Stimulated activated memory B cell treated with anti-CD40 and anti-IgM and Interleukin-4, amounts not matched to agents 10 μg/mL and 1 μg/mL and 100 μg/mL, for 72 hours (primary cell): ENCODE data around the gene ADGRL1.
A peak's percentile ranks its signal among the peaks of the same experiment; 100 is the strongest.

Experiments
- ATAC-seq: fragments of 150-1000 bp; cut with Tn5 transposase; 2 replicates; pipeline ENCODE4 v1.10.0; 2021
- H3K27ac Mint-ChIP-seq: one replicate; pipeline ENCODE4 v1.8.0; 2022; ENCODE audit warnings: mild to moderate bottlenecking, mixed read lengths
- H3K27me3 Mint-ChIP-seq: one replicate; pipeline ENCODE4 v1.8.0; 2022; ENCODE audit warnings: mixed read lengths
- H3K36me3 Mint-ChIP-seq: one replicate; pipeline ENCODE4 v1.8.0; 2022; ENCODE audit warnings: mixed read lengths
- H3K4me1 Mint-ChIP-seq: one replicate; pipeline ENCODE4 v1.8.0; 2022; ENCODE audit warnings: mixed read lengths
- H3K4me3 Mint-ChIP-seq: one replicate; pipeline ENCODE4 v1.8.0; 2022; ENCODE audit warnings: mild to moderate bottlenecking, moderate library complexity, mixed read lengths
- H3K9me3 Mint-ChIP-seq: one replicate; pipeline ENCODE4 v1.8.0; 2022; ENCODE audit warnings: mixed read lengths

The ADGRL1 gene

DNA sequence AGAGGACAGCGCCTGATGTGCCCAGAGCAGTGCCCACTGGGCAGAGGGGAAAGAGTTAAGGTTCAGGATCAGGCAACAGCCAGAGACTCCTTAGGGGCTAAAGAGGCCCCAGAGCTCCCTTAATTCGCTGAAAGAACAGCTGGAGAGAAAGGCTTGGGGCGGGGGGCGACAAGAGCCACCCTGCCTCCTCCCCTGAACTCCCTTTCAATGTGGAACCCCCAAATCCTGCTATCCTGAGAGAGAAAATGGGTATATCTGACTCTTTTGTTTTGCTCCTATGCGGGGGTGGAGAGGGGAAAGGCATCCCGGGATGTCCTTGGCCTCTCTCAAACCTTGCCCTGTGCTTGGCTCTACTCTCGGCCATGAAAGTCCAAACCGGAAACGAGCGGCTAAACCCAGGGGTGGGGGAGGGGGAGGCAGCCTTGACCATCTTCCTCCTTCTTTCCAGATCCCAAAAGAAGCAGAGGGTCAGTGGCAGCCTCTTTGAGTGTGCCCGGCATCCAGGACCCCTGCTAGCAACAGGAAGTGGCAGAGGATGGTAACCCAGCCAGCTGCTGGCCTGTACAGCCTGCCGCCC, 93.1 kb downstream of the ADGRL1 start:
- ATAC-seq = no peak
- peaks cover 36% of the 10 kb centered on the region for H3K4me1 Mint-ChIP-seq
- no peaks in the 10 kb centered on the region for H3K36me3 Mint-ChIP-seq
- no peaks in the 10 kb centered on the region for H3K9me3 Mint-ChIP-seq
- no peaks in the 10 kb centered on the region for H3K27me3 Mint-ChIP-seq
- no peak overlapping the region for H3K4me3 Mint-ChIP-seq
- H3K27ac Mint-ChIP-seq = no peak overlapping the region

DNA sequence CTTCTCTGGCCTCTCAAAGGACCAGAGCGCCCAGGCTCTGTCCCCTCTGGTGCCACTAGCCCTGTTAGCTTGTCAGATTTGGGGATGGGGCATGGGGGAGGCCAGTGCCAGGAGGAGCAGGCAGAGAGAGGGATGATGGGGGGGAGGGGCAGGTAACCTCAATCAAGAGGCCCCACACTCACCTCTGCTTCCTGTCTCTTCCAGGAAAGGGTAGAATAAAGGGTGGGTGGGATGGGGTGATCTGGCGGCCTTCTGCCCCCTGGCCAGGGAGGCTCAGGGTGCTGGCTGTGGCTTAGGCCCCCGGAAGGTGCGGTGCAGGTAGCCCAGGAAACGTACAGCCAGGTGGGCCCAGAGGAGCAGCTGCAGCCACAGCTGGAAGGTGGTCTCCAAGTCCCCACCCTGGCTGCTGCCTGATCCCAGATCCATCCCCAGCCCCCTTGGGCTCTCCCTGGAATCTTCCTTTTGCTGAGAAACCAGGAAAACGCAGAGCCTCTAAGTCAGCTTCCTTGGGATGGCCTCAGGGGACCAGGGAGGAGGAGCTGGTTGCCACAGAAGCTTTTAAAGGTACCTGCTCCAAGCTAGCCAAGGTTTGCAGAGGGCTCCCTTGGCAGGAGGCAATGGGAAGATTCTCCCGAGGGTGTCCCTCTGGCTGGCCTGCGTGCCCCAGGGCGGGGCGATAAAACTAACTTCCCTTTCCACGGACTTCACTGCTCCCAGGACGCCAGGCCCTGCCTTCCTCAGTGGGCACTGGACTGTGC, 93.7 kb downstream of the ADGRL1 start:
- Mint-ChIP-seq H3K27me3 (no peaks in the 10 kb centered on the region), H3K4me3 (no peak overlapping the region), H3K9me3 (no peaks in the 10 kb centered on the region), H3K27ac (no peak overlapping the region), H3K36me3 (peaks cover 1% of the 10 kb centered on the region), H3K4me1 (peaks cover 36% of the 10 kb centered on the region)
- ATAC-seq = no peak

DNA sequence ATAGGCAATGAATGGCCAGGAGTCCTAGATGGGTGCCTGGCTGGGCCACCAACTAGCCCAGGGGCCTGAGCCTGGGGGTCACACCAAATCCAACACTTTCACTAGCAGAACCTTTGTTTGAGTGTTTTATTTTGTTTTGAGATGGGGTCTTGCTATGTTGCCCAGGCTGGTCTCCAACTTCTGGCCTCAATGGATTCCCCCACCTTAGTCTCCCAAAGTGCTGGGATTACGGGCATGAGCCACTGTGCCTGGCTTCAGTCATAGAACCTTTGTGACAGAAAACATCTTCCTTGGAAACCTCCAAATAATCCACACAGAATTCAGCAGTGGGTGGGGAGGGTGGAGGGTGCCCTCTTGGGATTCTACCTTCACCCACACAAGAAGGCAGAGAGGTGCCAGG, 94.5 kb downstream of the ADGRL1 start:
- no peaks in the 10 kb centered on the region for H3K9me3 Mint-ChIP-seq

DNA sequence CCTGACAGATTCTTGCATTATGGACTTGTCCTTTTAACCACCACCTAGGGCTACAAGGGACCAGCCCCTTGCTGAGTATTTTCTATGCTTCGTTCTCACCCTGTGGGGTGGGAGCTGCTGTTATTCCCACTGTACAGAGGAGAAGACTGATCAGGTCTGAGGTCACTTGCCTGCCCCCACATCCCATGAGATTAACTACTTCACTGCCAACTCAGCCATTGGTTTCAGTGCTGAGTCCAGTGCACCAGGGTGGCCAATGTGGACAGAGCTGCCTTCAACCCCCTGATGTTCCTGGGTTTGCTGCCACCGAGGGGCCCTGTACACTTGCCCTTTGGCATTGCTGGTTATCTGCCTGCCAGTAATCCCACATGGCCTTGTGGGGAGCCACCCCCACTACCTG, 95.3 kb downstream of the ADGRL1 start:
- peak overlapping the region; percentile 27 for H3K27ac Mint-ChIP-seq
- peaks cover 21% of the 10 kb centered on the region for H3K4me1 Mint-ChIP-seq
- ATAC-seq = no peak
- no peak overlapping the region for H3K4me3 Mint-ChIP-seq
- H3K9me3 Mint-ChIP-seq = no peaks in the 10 kb centered on the region
- H3K36me3 Mint-ChIP-seq = peaks cover 10% of the 10 kb centered on the region
- H3K27me3 Mint-ChIP-seq = no peaks in the 10 kb centered on the region

More for the DNA sequence above, 94.5 kb downstream of the ADGRL1 start:
- Mint-ChIP-seq H3K27me3 (no peaks in the 10 kb centered on the region), H3K4me1 (peaks cover 29% of the 10 kb centered on the region), H3K4me3 (no peak overlapping the region), H3K27ac (peak overlapping the region; percentile 27), H3K36me3 (peaks cover 9% of the 10 kb centered on the region)
- ATAC-seq = no peak

DNA sequence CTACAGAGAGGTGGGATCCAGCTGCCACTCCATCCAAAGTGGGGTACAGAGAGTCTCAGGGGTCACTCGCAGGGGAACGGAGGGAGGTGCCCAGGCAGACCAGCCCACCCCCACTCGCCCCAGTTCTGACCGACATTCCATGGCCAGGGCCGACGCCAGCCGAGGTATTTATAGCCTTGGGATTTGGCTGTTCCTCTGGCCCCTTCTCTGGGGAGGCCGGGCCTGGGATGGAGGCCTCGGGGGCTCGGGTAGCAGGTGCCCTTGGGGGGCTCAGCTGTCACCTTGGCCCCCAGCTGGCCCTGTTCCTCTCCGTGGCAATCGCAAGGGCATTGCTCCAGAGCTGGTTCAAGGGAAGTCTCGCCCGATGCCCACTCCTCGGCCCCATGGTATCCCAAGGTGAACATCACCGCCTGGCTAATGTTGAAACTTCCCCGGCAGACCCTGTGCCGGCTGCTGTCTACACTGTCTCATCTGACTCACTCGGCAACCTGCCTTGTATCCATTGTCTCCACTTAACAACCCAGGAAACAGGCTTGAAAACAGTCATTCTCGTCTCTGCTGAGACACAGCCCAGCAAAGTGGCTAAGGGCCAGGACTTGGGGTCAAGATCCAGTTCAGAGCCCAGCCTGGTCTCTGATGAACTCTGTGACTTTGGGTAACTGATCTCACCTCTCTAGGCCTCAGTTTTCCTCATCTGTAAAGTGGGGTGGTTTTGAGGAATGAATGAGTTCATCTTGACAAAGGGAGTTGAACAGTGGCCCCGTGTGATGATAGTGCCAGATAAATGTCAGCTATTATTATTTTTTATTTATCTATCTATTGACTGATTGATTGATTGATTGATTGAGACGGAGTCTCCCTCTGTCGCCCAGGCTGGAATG, 98.1 kb downstream of the ADGRL1 start:
- ATAC-seq = no peak
- Mint-ChIP-seq H3K36me3 (peaks cover 10% of the 10 kb centered on the region), H3K4me3 (no peak overlapping the region), H3K27me3 (no peaks in the 10 kb centered on the region), H3K9me3 (no peaks in the 10 kb centered on the region), H3K27ac (no peak overlapping the region), H3K4me1 (no peaks in the 10 kb centered on the region)

DNA sequence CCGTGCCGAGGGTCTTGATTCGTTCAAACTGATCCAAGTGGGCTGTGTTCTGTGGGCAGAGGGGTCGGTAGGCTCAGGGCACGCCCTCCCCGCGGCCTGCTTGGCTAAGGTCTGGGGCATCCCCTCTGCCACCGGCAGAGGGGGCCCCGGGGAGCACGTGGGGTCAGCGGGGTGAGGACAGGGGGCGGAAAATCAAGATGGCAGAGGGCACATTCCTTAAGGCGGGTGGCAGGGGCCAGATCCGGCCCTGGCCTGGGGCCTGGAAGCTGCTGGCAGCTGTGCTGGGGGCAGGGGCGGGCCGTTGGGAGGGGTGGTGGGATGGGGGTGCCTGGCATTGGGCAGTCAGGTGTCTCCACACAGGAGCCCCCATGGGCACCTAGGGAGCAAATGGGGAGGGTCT, 99.1 kb downstream of the ADGRL1 start:
- H3K27me3 Mint-ChIP-seq = no peaks in the 10 kb centered on the region
- no peak overlapping the region for H3K4me3 Mint-ChIP-seq
- H3K9me3 Mint-ChIP-seq = no peaks in the 10 kb centered on the region
- peak; percentile 58 for ATAC-seq
- no peaks in the 10 kb centered on the region for H3K4me1 Mint-ChIP-seq
- no peak overlapping the region for H3K27ac Mint-ChIP-seq
- peaks cover 10% of the 10 kb centered on the region for H3K36me3 Mint-ChIP-seq

DNA sequence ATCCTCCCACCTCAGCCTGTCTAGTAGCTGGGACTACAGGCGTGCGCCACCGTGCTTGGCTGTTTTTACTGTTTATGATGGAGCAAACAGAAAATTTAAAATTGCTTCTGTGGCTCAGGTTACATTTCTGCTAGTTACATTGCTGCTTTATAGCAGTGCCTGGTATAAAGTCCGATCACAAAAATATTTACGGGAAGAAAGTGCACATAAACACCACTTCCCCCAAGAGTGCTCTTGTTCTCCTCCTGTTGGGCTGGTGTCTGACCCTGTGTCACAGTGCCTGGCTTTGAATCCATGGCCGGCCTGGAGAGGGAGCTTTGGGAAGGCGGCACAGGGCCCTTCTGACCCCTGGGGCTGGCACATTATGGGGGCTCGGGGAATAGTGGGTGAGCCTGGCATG, 100.3 kb downstream of the ADGRL1 start:
- Mint-ChIP-seq H3K36me3 (peaks cover 13% of the 10 kb centered on the region), H3K4me1 (no peaks in the 10 kb centered on the region), H3K27me3 (no peaks in the 10 kb centered on the region), H3K9me3 (no peaks in the 10 kb centered on the region), H3K4me3 (no peak overlapping the region), H3K27ac (no peak overlapping the region)
- ATAC-seq = no peak

DNA sequence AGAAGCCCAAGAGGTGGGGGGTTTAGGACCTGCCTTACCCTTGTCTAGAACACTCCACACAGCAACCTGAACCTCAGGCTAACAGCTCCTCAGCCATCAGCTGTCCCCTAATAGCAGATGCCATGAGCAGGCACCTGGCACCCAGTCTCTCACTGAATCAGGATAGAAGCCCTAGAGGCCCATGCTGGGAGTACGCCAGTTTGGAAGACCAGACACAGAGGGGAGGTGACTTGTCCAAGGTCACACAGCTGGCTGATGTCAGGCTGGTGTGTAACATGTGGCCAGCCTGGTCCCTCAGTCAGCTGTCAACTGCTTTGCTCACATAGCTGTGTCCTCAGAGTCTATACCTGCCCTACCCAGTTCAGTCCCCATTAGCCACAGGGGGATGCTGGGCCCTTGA, 102.7 kb downstream of the ADGRL1 start:
- Mint-ChIP-seq H3K36me3 (peaks cover 16% of the 10 kb centered on the region), H3K4me3 (no peak overlapping the region), H3K9me3 (no peaks in the 10 kb centered on the region), H3K27ac (no peak overlapping the region), H3K27me3 (no peaks in the 10 kb centered on the region), H3K4me1 (no peaks in the 10 kb centered on the region)
- no peak for ATAC-seq

DNA sequence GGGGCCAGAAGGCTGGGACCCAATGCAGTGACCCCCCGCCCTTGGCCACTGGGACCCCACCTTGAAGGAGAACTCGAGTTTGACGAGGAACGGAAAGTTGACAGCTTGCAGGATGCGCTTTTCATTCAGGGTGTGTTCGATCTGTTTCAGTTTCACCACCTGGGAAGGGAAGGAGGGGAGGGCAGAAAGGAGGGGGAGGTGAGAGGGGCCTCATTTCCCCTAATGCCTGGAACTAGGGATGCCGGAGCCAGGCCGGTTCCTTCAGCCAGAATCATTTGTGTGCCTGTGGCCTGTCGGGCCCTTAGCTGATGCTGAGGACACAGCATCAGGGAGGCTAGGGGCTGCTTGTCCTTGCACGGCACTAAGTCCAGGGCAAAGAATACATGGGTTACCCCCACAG, 103.2 kb downstream of the ADGRL1 start:
- no peak overlapping the region for H3K27ac Mint-ChIP-seq
- H3K27me3 Mint-ChIP-seq = no peaks in the 10 kb centered on the region
- no peaks in the 10 kb centered on the region for H3K4me1 Mint-ChIP-seq
- H3K9me3 Mint-ChIP-seq = no peaks in the 10 kb centered on the region
- ATAC-seq = no peak
- H3K4me3 Mint-ChIP-seq = no peak overlapping the region
- peaks cover 21% of the 10 kb centered on the region for H3K36me3 Mint-ChIP-seq

DNA sequence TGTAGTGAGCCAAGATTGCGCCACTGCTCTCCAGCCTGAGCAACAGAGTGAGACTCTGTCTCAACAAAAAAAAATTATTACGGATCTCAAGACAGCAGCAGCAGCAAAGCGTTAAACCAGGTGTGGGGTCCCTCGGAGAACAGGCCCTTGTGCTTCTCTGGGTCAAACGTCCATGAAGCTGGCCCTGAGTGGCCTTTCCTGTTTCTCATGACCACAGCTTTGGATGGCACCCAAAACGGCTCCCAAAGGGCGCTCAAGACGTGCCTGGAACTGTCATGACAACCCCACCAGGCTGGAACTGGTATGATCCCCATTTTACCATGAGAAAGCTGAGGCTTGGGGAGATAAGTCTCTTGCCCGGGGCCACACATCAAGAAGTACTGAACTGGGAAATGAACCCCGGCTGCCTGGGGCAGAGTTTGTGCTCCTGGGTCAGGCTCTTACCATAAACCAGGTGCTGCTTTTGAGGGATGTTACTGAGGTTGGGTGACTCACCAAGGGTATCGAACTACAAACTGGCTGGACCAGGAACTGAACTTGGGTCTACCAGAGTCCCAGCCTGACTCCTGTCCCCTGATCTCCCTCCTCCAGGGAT, 103.8 kb downstream of the ADGRL1 start:
- Mint-ChIP-seq H3K4me3 (no peak overlapping the region), H3K27me3 (no peaks in the 10 kb centered on the region), H3K4me1 (no peaks in the 10 kb centered on the region), H3K27ac (no peak overlapping the region), H3K9me3 (no peaks in the 10 kb centered on the region), H3K36me3 (peaks cover 25% of the 10 kb centered on the region)
- ATAC-seq = no peak

DNA sequence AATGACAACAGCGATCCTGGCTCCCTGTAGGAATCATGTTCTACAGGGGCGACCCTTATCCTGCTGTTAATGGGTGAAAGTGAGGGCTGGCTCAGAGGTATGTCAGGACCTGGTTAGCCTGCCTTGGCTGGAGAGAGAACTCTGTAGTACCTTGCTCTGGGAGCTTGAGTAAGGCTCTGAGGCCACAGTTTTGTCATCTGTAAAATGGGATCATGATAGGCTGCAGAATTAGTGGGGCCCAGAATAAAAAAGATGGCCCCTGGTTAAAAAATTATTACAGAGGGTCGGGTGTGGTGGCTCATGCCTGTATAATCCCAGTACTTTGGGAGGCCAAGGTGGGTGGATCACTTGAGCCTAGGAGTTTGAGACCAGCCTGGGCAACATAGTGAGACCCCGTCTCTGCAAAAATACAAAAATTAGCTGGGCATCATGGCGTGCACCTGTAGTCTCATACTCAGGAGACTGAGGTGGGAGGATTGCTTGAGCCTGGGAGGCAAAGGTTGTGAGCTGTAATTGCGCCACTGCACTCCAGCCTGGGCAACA, 104.9 kb downstream of the ADGRL1 start:
- no peaks in the 10 kb centered on the region for H3K4me1 Mint-ChIP-seq
- no peak overlapping the region for H3K27ac Mint-ChIP-seq
- no peaks in the 10 kb centered on the region for H3K27me3 Mint-ChIP-seq
- peaks cover 26% of the 10 kb centered on the region for H3K36me3 Mint-ChIP-seq
- H3K9me3 Mint-ChIP-seq = no peaks in the 10 kb centered on the region
- no peak for ATAC-seq
- no peak overlapping the region for H3K4me3 Mint-ChIP-seq
